Sigmoid colon (tissue), 4 donors: ENCODE data around the gene SLC9A3.

ENCODE experiments used
- EP300 ChIP-seq, 4 donors: sonication (generic); formaldehyde crosslinking; IDR thresholded peaks; one replicate each; pipeline ENCODE4 v1.6.1; 2017; ENCODE audit warnings: antibody characterized with exemption in 4 of 4
- POLR2A ChIP-seq, 2 donors: fragments of 450-650 bp; IDR thresholded peaks; one replicate each; pipeline ENCODE4 v1.6.1; 2016; ENCODE audit warnings: antibody characterized with exemption in 2 of 2, mild to moderate bottlenecking in 2 of 2, moderate library complexity in 2 of 2
- POLR2AphosphoS5 ChIP-seq, 4 donors: sonication (generic); formaldehyde crosslinking; IDR thresholded peaks; one replicate each; pipeline ENCODE4 v1.6.1; 2017; ENCODE audit warnings: antibody characterized with exemption in 4 of 4
- TF ChIP-seq, protein P1 (sequence below), 4 experiments: fragments of 450-650 bp in 3 of 4; fragments of 200-600 bp in 1 of 4; IDR thresholded peaks; one replicate each; pipeline ENCODE4 v1.5.1; 2016 to 2019; ENCODE audit warnings: antibody characterized with exemption in 4 of 4, mild to moderate bottlenecking in 3 of 4, moderate library complexity in 2 of 4

DNA sequence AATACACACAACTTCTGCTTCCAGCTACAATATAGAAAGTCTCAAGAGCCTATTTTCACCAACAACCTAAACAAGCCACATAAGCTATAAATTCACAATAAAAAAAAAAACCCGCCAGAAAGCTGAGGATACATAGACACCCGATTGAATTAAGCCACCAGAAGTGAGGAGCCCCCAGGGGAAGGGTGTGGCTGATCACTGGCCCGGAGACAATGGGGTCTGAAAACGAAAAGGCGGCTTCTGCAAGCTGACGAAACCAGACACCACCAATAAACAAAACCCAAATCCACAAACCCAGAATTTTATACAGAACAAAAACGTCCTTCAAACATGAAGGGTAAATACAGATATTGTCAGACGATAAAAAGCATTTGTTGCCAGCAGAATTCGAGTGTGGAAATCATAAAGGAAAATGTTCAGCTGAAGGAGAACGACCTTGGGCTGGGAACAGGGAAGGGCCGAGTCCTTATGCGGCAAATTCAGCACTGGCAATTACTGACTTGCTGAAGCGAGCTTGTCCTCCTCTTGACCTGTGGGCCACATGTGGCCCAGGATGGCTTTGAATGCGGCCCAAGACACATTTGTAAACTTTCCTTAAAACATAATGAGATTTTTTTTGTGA is 48.3 kb upstream of the SLC9A3 start:
- TF ChIP-seq, protein P1, sequence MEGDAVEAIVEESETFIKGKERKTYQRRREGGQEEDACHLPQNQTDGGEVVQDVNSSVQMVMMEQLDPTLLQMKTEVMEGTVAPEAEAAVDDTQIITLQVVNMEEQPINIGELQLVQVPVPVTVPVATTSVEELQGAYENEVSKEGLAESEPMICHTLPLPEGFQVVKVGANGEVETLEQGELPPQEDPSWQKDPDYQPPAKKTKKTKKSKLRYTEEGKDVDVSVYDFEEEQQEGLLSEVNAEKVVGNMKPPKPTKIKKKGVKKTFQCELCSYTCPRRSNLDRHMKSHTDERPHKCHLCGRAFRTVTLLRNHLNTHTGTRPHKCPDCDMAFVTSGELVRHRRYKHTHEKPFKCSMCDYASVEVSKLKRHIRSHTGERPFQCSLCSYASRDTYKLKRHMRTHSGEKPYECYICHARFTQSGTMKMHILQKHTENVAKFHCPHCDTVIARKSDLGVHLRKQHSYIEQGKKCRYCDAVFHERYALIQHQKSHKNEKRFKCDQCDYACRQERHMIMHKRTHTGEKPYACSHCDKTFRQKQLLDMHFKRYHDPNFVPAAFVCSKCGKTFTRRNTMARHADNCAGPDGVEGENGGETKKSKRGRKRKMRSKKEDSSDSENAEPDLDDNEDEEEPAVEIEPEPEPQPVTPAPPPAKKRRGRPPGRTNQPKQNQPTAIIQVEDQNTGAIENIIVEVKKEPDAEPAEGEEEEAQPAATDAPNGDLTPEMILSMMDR (IDR thresholded peaks at IDR 0.05) = no peak
- TF ChIP-seq POLR2A (IDR thresholded peaks at IDR 0.05) (no peak), POLR2AphosphoS5 (IDR thresholded peaks at IDR 0.05) (no peak), EP300 (IDR thresholded peaks at IDR 0.05) (no peak)
